Psoas muscle (tissue), 8 donors: Measurements from ENCODE around the gene SLC7A8. TPM values are rescaled to one million over a fixed set of nuclear protein-coding genes. Genes with fewer than 3 reads are reported as not detected.

Experiments used
- ATAC-seq, 4 donors: fragments of 200-7000 bp; cut with Tn5 transposase; one replicate each; pipeline ENCODE4 v1.9.1; 2020; ENCODE audit warnings: moderate library complexity in 3 of 4, mild to moderate bottlenecking in 2 of 4
- DNase-seq, 2 donors: peaks; one replicate each; pipeline ENCODE4 v3.0.0-alpha.2; 2020
- H3K27ac ChIP-seq: fragments of 200-600 bp; one replicate; pipeline ENCODE4 v1.8.0; 2022
- H3K27me3 ChIP-seq, 3 donors: fragments of 200-600 bp in 1 of 3; one replicate each; pipeline versions ENCODE4 v1.6.1 to v1.8.0; 2013 to 2022; ENCODE audit warnings: low read length in 2 of 3, mild to moderate bottlenecking in 2 of 3, moderate library complexity in 1 of 3; ENCODE audit not compliant: insufficient read depth in 3 of 3
- H3K36me3 ChIP-seq, 2 donors: fragments of 200-600 bp in 1 of 2; one replicate each; pipeline versions ENCODE4 v1.6.1 to v1.8.0; 2013 to 2022; ENCODE audit warnings: low read depth in 1 of 2, mild to moderate bottlenecking in 1 of 2, moderate library complexity in 1 of 2; ENCODE audit not compliant: insufficient read depth in 1 of 2
- H3K4me1 ChIP-seq: fragments of 200-600 bp; one replicate; pipeline ENCODE4 v1.8.0; 2022
- H3K4me3 ChIP-seq: fragments of 200-600 bp; one replicate; pipeline ENCODE4 v1.8.0; 2022; ENCODE audit warnings: mild to moderate bottlenecking
- H3K9me3 ChIP-seq: fragments of 200-600 bp; one replicate; pipeline ENCODE4 v1.8.0; 2022
- CTCF ChIP-seq: fragments of 200-600 bp; IDR thresholded peaks from one replicate; pipeline ENCODE4 v1.8.0; 2022; ENCODE audit warnings: antibody characterized with exemption
- WGBS, 3 donors: extraction: QIAGEN DNeasy Blood & Tissue Kit; methylation state at CpG; one replicate each; pipeline versions ENCODE4 v1.1.6 to v1.1.7; 2013; 5-methylcytosine and 5-hydroxymethylcytosine counted together
- intact Hi-C, 2 donors: fragments of 100-400 bp; cut with DNase I; formaldehyde crosslinking; loops; one replicate each; pipeline versions ENCODE4 v1.11.0 to v1.14.2; 2022
- polyA plus RNA-seq, 3 donors: library from polyadenylated mRNA; stranded (reverse); fragments of 200-250 nt; gene quantifications; one replicate each; pipeline ENCODE4 v1.2.3, GENCODE V29; 2013
- total RNA-seq, 4 donors: library from RNA; stranded (reverse); fragmentation: NEBNext Ultra II Directional in 2 of 4; extraction: Animal tissue kit (Norgen Biotek cat#: 25700) in 2 of 4; gene quantifications; one replicate each; pipeline versions ENCODE4 v1.2.1 to v1.2.4, GENCODE V29; 2021 to 2023
- donor health status: healthy with polysubstance abuse.
- donor health status: DM: no; HTN: no; CAD: no; lungs with moderate emphysema.
- donor health status: Bipolar disorder and iron deficiency.
- donor health status: healthy.
- donor health status: DM: yes; HTN: yes; CAD: no.
- donor health status: DM: no; HTN: no; CAD: no.
- donor health status: DM: no; HTN: no; CAD: no.
- donor health status: DM: yes; HTN: yes; CAD: no.

The SLC7A8 gene
- total and polyA plus RNA-seq, 7 donors = 7.5 to 72.6 (median 33.2) TPM

GRCh38 chr14:23103581-23103980, 79.9 kb downstream of the SLC7A8 start:
- intact Hi-C loops = no loop called here
- DNase-seq (no peak), ATAC-seq (no peak)
- peaks cover 0 to 8% of the 10 kb centered on the region in 2 donors for H3K36me3 ChIP-seq
- H3K9me3 ChIP-seq = no peaks in the 10 kb centered on the region
- no peak overlapping the region for H3K27ac ChIP-seq
- TF ChIP-seq CTCF = no peak
- H3K27me3 ChIP-seq = no peaks in the 10 kb centered on the region
- no peaks in the 10 kb centered on the region for H3K4me1 ChIP-seq
- WGBS, 3 donors = 86 to 90% (median 87%) methylated on average over 4 of the region's 4 CpGs
- H3K4me3 ChIP-seq = no peak overlapping the region

GRCh38 chr14:23102801-23103200, 80.7 kb downstream of the SLC7A8 start:
- no peak for TF ChIP-seq CTCF
- 63 to 89% (median 70%) methylated on average over 2 of the region's 2 CpGs for WGBS, 3 donors
- intact Hi-C loops = no loop called here
- DNase-seq = no peak
- Histone ChIP-seq H3K27me3 (no peaks in the 10 kb centered on the region), H3K27ac (no peak overlapping the region), H3K36me3 (peaks cover 0 to 16% of the 10 kb centered on the region in 2 donors), H3K9me3 (no peaks in the 10 kb centered on the region), H3K4me1 (no peaks in the 10 kb centered on the region), H3K4me3 (no peak overlapping the region)
- ATAC-seq = no peak

- intact Hi-C loops = no loop called here
- Histone ChIP-seq H3K27ac (no peak overlapping the region), H3K4me1 (peaks cover 6% of the 10 kb centered on the region), H3K9me3 (no peaks in the 10 kb centered on the region), H3K27me3 (no peaks in the 10 kb centered on the region), H3K36me3 (peaks cover 0 to 22% of the 10 kb centered on the region in 2 donors), H3K4me3 (no peak overlapping the region)
- ATAC-seq (no peak), DNase-seq (no peak)
- no peak for TF ChIP-seq CTCF
- 36 to 43% (median 43%) methylated on average over 10 of the region's 10 CpGs for WGBS, 3 donors
These were observed 81.4 kb downstream of the SLC7A8 start for GRCh38 chr14:23101986-23102625.

GRCh38 chr14:23101213-23101970, 82.1 kb downstream of the SLC7A8 start:
- no peaks in the 10 kb centered on the region for H3K27me3 ChIP-seq
- H3K9me3 ChIP-seq = no peaks in the 10 kb centered on the region
- DNase-seq (no peak), ATAC-seq (no peak)
- H3K4me3 ChIP-seq = no peak overlapping the region
- H3K36me3 ChIP-seq = peaks cover 0 to 24% of the 10 kb centered on the region in 2 donors
- intact Hi-C loops = no loop called here
- H3K4me1 ChIP-seq = peaks cover 13% of the 10 kb centered on the region
- no peak for TF ChIP-seq CTCF
- 74 to 80% (median 77%) methylated on average over 6 of the region's 6 CpGs for WGBS, 3 donors
- no peak overlapping the region for H3K27ac ChIP-seq
